ENCODE data around the gene TFAM.
"Not testable (repeated sequence)": the region's sequence is repeated elsewhere in the genome, so short reads cannot be mapped to it uniquely, and the experiment has no call there.

Gene TFAM

GRCh38 chr10:58424176-58424575 is 39.0 kb downstream of the TFAM start:
- no peak overlapping the region for H3K4me3 ChIP-seq (replicated peaks; ENCODE audit: low read depth, low read length)
- TF ChIP-seq CTCF (IDR thresholded peaks at IDR 0.05; ENCODE audit: low read depth, low read length, missing control alignments): no peak
- no peak for DNase-seq (ENCODE audit: extremely low read depth, low read depth)

- not testable (repeated sequence) for DNase-seq (ENCODE audit: extremely low read depth, low read depth); H3K4me3 ChIP-seq (replicated peaks; ENCODE audit: low read depth, low read length)
These were observed 43.2 kb downstream of the TFAM start for GRCh38 chr10:58428436-58428835.

DNA sequence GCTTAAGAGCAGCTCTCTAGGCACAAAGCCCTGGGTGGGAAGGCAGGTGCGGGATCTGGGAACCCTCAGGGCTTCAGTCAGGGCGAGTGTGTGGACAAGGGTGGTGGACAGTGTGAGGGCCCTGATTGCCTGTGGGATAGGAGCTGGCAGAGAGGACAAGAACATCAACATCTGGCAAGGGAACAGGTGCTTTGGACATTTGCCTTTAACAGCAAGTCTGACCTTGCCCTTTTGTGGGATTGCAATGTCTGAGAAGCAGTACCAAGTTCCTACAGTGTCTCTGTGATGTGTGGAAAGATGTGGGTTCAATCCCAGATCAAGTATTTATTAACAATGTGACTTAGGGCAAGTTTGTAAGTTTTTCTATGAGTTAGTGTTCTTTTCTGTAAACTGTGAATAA is 46.7 kb downstream of the TFAM start:
- no peak overlapping the region for H3K4me3 ChIP-seq (replicated peaks; ENCODE audit: low read depth, low read length)
- TF ChIP-seq CTCF (IDR thresholded peaks at IDR 0.05; ENCODE audit: low read depth, low read length, missing control alignments): no peak
- DNase-seq (ENCODE audit: extremely low read depth, low read depth): no peak

DNA sequence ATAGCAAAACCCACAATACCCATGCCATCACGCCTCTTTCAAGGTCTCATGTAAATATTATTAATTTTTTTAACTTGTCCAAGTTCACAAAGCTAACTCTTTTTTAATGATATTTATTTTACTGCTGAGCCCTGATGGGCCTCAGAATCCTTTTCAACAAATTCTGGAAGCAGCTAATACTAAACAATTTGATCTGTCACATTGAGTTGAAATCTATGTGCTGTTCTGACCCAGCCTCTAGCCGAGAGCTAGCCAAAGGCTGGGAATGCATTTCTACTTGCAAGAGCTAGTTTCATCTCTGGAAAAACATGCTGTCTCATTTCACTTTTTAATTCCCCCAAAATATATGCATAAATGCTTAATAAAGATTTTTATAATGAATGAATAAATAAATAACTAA is 47.9 kb downstream of the TFAM start:
- H3K4me3 ChIP-seq (replicated peaks; ENCODE audit: low read depth, low read length): no peak overlapping the region
- DNase-seq (ENCODE audit: extremely low read depth, low read depth): no peak
- no peak for TF ChIP-seq CTCF (IDR thresholded peaks at IDR 0.05; ENCODE audit: low read depth, low read length, missing control alignments)

DNA sequence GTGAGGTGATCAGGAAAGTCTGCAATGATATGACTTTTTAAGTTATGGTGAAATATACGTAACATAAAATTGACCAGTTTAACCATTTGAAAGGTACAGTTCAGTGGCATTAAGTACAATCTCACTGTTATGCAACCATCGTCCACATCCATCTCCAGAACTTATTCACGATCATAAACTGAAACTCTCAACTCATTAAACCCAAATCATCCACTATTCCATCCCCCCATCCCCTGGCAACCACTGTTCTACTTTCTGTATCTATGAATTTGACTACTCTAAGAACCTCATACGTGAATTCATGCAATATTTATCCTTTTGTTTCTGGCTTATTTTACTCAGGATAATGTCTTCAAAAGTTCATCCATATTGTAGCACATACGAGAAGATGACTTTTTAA is 48.4 kb downstream of the TFAM start:
- DNase-seq (ENCODE audit: extremely low read depth, low read depth): no peak
- H3K4me3 ChIP-seq (replicated peaks; ENCODE audit: low read depth, low read length): no peak overlapping the region
- no peak for TF ChIP-seq CTCF (IDR thresholded peaks at IDR 0.05; ENCODE audit: low read depth, low read length, missing control alignments)

GRCh38 chr10:58435297-58435985 is 50.2 kb downstream of the TFAM start:
- DNase-seq (ENCODE audit: extremely low read depth, low read depth): peak; percentile 89
- H3K4me3 ChIP-seq (replicated peaks; ENCODE audit: low read depth, low read length): no peak overlapping the region
- peak; percentile 31 for TF ChIP-seq CTCF (IDR thresholded peaks at IDR 0.05; ENCODE audit: low read depth, low read length, missing control alignments)

- TF ChIP-seq CTCF (IDR thresholded peaks at IDR 0.05; ENCODE audit: low read depth, low read length, missing control alignments): no peak
- no peak for DNase-seq (ENCODE audit: extremely low read depth, low read depth)
- H3K4me3 ChIP-seq (replicated peaks; ENCODE audit: low read depth, low read length): no peak overlapping the region
These were observed 50.9 kb downstream of the TFAM start for GRCh38 chr10:58436071-58436470.

Measured in HFF-Myc (cell line).